Thyroid gland (tissue), 4 donors: ENCODE results near the gene HEXD.

ENCODE experiments used
- POLR2A ChIP-seq, 2 donors: fragments of 450-650 bp; IDR thresholded peaks; one replicate each; pipeline ENCODE4 v1.6.1; 2017; ENCODE audit warnings: antibody characterized with exemption in 2 of 2, mild to moderate bottlenecking in 2 of 2, moderate library complexity in 1 of 2
- TF ChIP-seq, protein P1 (sequence below), 6 experiments: fragments of 200-600 bp in 3 of 6; fragments of 450-650 bp in 3 of 6; sonication (generic) in 3 of 6; IDR thresholded peaks; one replicate each; pipeline ENCODE4 v1.5.1; 2016 to 2019; ENCODE audit warnings: antibody characterized with exemption in 6 of 6, mild to moderate bottlenecking in 2 of 6, inconsistent platforms in 1 of 6, moderate library complexity in 1 of 6

DNA sequence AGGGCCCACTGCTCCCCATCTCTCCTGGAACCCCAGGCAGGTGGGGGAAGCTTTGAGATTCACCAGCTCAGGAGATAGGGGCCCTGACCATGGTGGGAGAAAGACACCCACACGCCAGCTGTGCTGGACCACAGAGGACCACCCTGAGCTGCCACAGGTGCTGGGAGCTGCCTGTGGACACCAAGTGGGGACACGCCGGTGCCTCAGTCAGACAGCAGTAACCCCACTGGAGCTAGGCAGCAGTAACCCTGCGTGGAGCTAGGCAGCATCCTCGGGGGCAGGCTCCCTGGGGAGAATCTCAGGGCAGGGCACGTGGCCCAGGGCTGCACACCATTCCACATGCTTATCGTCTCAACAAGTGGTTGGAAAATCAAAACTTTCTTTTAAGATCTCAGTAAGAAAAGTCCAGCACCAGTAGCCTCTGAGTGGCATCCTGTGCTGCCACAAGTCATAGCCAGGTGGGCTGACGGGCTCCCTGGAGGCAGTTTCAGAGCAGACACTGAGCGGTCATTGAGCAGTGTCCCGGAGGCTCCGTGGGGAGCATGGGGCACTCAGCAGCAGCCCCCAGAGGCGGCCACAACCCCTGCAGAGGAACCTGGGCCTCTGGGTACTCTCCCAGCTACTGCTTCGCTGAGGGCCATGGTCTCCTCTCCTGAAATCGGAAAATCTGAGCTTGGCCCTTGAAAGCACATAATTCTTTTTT, 8.0 kb upstream of the HEXD start:
- TF ChIP-seq, protein P1, sequence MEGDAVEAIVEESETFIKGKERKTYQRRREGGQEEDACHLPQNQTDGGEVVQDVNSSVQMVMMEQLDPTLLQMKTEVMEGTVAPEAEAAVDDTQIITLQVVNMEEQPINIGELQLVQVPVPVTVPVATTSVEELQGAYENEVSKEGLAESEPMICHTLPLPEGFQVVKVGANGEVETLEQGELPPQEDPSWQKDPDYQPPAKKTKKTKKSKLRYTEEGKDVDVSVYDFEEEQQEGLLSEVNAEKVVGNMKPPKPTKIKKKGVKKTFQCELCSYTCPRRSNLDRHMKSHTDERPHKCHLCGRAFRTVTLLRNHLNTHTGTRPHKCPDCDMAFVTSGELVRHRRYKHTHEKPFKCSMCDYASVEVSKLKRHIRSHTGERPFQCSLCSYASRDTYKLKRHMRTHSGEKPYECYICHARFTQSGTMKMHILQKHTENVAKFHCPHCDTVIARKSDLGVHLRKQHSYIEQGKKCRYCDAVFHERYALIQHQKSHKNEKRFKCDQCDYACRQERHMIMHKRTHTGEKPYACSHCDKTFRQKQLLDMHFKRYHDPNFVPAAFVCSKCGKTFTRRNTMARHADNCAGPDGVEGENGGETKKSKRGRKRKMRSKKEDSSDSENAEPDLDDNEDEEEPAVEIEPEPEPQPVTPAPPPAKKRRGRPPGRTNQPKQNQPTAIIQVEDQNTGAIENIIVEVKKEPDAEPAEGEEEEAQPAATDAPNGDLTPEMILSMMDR (IDR thresholded peaks at IDR 0.05): no peak
- TF ChIP-seq POLR2A (IDR thresholded peaks at IDR 0.05): no peak
